Measurements from ENCODE around the gene GPR37L1.

DNA sequence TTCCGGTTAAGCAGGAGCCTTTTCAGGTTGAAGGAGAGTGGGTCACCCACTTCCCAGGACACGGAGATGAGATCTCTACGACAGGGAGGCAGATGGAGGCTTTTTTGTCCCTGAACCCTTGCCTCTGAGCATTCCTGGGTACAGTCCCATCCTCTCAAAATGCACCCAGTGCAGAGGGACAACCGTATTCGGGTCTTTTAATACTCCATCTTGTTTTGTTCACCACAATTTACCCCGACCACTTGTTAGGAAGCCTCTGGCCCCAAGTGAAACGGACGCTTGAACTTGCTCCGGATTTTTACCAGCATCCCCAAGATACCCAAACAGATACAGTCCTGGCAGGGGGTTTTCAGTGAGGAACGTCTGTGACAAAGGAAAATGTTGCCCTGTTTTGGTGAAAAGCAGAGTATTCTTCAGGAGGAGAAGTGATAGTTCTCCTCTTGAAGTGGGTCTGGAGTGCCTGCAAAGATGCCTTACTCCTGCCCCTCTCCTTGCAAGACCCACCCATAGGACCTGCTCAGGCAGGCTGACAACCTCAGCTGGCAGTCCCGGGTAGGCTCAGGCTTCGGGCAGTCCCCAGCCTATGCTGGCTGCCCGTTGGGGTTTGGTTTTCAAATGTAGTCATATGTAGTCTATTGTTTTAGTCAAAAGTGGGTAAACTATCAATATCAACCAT lies 22.5 kb downstream of the GPR37L1 start:
- no peak for TF ChIP-seq POLR2AphosphoS5 (IDR thresholded peaks at IDR 0.05)
- TF ChIP-seq CTCF (IDR thresholded peaks at IDR 0.05) = no peak
- no peak for TF ChIP-seq POLR2A (IDR thresholded peaks at IDR 0.05)
